Measurements from ENCODE around the gene ITGA11. TPM values are rescaled to one million over a fixed set of nuclear protein-coding genes. Genes with fewer than 3 reads are reported as not detected.
A peak's percentile ranks its signal among the peaks of the same experiment; 100 is the strongest.

The ITGA11 gene
- total RNA-seq, 4 donors from 2014 or later, result 3.3 to 15.8 (median 8.6) TPM

GRCh38 chr15:68374168-68374745, 57.7 kb downstream of the ITGA11 start:
- intact Hi-C loops (cut with DNase I), result no loop called here
- WGBS, result 82% methylated on average over 2 of the region's 2 CpGs
- no peak for DNase-seq (ENCODE audit: extremely low spot score)
- no peak overlapping the region for H3K4me3 ChIP-seq
- H3K4me1 ChIP-seq, result peaks cover 0 to under 1% (median 0%) of the 10 kb centered on the region in 4 donors
- no peak overlapping the region for H3K27ac ChIP-seq (replicated peaks in 1 of 4)
- no peak for TF ChIP-seq POLR2AphosphoS5 (IDR thresholded peaks at IDR 0.05)
- TF ChIP-seq EP300 (IDR thresholded peaks at IDR 0.05), result no peak
- TF ChIP-seq CTCF (IDR thresholded peaks at IDR 0.05), result no peak
- TF ChIP-seq POLR2A (IDR thresholded peaks at IDR 0.05; ENCODE audit: low read depth), result no peak
- H3K36me3 ChIP-seq, result no peaks in the 10 kb centered on the region
- H3K27me3 ChIP-seq, result no peaks in the 10 kb centered on the region
- no peaks in the 10 kb centered on the region for H3K9me3 ChIP-seq

GRCh38 chr15:68373028-68373427, 58.9 kb downstream of the ITGA11 start:
- 93% methylated on average over 2 of the region's 3 CpGs for WGBS
- no peak overlapping the region for H3K27ac ChIP-seq (replicated peaks in 1 of 4)

GRCh38 chr15:68372291-68372811, 59.6 kb downstream of the ITGA11 start:
- 86% methylated on average over 5 of the region's 12 CpGs for WGBS
- H3K4me3 ChIP-seq, result no peak overlapping the region
- H3K27ac ChIP-seq (replicated peaks in 1 of 4), result no peak overlapping the region
- no peaks in the 10 kb centered on the region for H3K36me3 ChIP-seq
- TF ChIP-seq CTCF (IDR thresholded peaks at IDR 0.05) (peak in 2 of 3 experiments; percentile 13 to 39), POLR2A (IDR thresholded peaks at IDR 0.05; ENCODE audit: low read depth) (no peak)
- no peaks in the 10 kb centered on the region for H3K9me3 ChIP-seq
- no peak for DNase-seq (ENCODE audit: extremely low spot score)
- intact Hi-C loops (cut with DNase I), result no loop called here
- no peaks in the 10 kb centered on the region for H3K27me3 ChIP-seq
- peaks cover 0 to 17% (median 14%) of the 10 kb centered on the region in 4 donors for H3K4me1 ChIP-seq

More at GRCh38 chr15:68373028-68373427, 58.9 kb downstream of the ITGA11 start:
- Histone ChIP-seq H3K9me3 (no peaks in the 10 kb centered on the region), H3K4me1 (peaks cover 0 to 13% (median 10%) of the 10 kb centered on the region in 4 donors), H3K36me3 (no peaks in the 10 kb centered on the region), H3K4me3 (no peak overlapping the region), H3K27me3 (no peaks in the 10 kb centered on the region)
- TF ChIP-seq POLR2A (IDR thresholded peaks at IDR 0.05; ENCODE audit: low read depth) (no peak), EP300 (IDR thresholded peaks at IDR 0.05) (no peak), CTCF (IDR thresholded peaks at IDR 0.05) (no peak), POLR2AphosphoS5 (IDR thresholded peaks at IDR 0.05) (no peak)
- intact Hi-C loops (cut with DNase I), result no loop called here
- no peak for DNase-seq (ENCODE audit: extremely low spot score)

GRCh38 chr15:68371851-68372250, 60.1 kb downstream of the ITGA11 start:
- H3K4me1 ChIP-seq, result peaks cover 2 to 17% (median 15%) of the 10 kb centered on the region in 4 donors
- TF ChIP-seq CTCF (IDR thresholded peaks at IDR 0.05) (no peak), EP300 (IDR thresholded peaks at IDR 0.05) (no peak), POLR2A (IDR thresholded peaks at IDR 0.05; ENCODE audit: low read depth) (no peak)
- H3K27me3 ChIP-seq, result no peaks in the 10 kb centered on the region
- DNase-seq (ENCODE audit: extremely low spot score), result no peak
- intact Hi-C loops (cut with DNase I), result no loop called here
- H3K4me3 ChIP-seq, result no peak overlapping the region
- H3K27ac ChIP-seq (replicated peaks in 1 of 4), result no peak overlapping the region
- H3K36me3 ChIP-seq, result no peaks in the 10 kb centered on the region
- H3K9me3 ChIP-seq, result no peaks in the 10 kb centered on the region
- 90% methylated on average over 4 of the region's 4 CpGs for WGBS

DNA sequence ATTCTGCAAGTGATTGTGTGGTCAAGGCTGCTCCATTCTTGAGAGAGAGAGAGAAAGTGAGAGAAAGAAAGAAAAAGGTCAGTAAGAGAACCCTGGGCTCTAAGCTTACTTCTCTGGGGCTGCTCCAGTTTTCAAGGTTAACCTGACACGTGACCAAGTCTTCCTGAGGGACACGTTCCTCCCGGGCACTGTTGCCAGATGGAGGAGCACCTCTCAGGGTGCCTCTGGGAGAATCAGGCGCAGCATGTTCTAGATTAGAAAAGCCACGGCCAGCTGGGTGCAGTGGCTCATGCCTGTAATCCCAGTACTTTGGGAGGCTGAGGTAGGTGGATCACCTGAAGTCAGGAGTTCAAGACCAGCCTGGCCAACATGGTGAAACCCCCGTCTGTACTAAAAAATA, 60.8 kb downstream of the ITGA11 start:
- Histone ChIP-seq H3K4me1 (peaks cover 8 to 24% (median 21%) of the 10 kb centered on the region in 4 donors), H3K4me3 (no peak overlapping the region), H3K36me3 (no peaks in the 10 kb centered on the region), H3K9me3 (no peaks in the 10 kb centered on the region), H3K27ac (replicated peaks in 1 of 4) (no peak overlapping the region), H3K27me3 (peaks cover 0 to 6% (median 0%) of the 10 kb centered on the region in 4 donors)
- no peak for TF ChIP-seq EP300 (IDR thresholded peaks at IDR 0.05)
- TF ChIP-seq CTCF (IDR thresholded peaks at IDR 0.05), result no peak
- no peak for TF ChIP-seq POLR2A (IDR thresholded peaks at IDR 0.05; ENCODE audit: low read depth)
- no peak for TF ChIP-seq POLR2AphosphoS5 (IDR thresholded peaks at IDR 0.05)
- no peak for DNase-seq (ENCODE audit: extremely low spot score)
- intact Hi-C loops (cut with DNase I), result no loop called here
- 66% methylated on average over 6 of the region's 6 CpGs for WGBS
